ENCODE data around the gene LIPE.

GRCh38 chr19:42388851-42389489, 38.2 kb downstream of the LIPE start:
- TF ChIP-seq, protein P1, sequence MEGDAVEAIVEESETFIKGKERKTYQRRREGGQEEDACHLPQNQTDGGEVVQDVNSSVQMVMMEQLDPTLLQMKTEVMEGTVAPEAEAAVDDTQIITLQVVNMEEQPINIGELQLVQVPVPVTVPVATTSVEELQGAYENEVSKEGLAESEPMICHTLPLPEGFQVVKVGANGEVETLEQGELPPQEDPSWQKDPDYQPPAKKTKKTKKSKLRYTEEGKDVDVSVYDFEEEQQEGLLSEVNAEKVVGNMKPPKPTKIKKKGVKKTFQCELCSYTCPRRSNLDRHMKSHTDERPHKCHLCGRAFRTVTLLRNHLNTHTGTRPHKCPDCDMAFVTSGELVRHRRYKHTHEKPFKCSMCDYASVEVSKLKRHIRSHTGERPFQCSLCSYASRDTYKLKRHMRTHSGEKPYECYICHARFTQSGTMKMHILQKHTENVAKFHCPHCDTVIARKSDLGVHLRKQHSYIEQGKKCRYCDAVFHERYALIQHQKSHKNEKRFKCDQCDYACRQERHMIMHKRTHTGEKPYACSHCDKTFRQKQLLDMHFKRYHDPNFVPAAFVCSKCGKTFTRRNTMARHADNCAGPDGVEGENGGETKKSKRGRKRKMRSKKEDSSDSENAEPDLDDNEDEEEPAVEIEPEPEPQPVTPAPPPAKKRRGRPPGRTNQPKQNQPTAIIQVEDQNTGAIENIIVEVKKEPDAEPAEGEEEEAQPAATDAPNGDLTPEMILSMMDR (conservative IDR thresholded peaks at IDR 0.05; ENCODE audit: low read depth, low read length): no peak
- no peak for TF ChIP-seq EZH2 (IDR thresholded peaks at IDR 0.05; ENCODE audit: borderline replicate concordance, low read depth, low read length, poor library complexity, severe bottlenecking)

All from A673 (cell line).